HG03064 (cell line): ENCODE results near the gene B4GALT3.
A peak's percentile ranks its signal among the peaks of the same experiment; 100 is the strongest.
"Not testable (repeated sequence)": the region's sequence is repeated elsewhere in the genome, so short reads cannot be mapped to it uniquely, and the experiment has no call there.

Source experiments
- ATAC-seq: cut with Tn5 transposase; IDR thresholded peaks from one replicate; pipeline ENCODE4 v1.9.1; 2021; ENCODE audit warnings: low read depth; ENCODE audit not compliant: unreplicated experiment

Gene B4GALT3

GRCh38 chr1:161177112-161177935 lies at the start of gene B4GALT3:
Gene B4GALT3 (minus strand): TSS chr1:161177507. CDS start chr1:161176060, 1,447 bp downstream.
- peak; percentile 67 for ATAC-seq

- no peak for ATAC-seq
Observed at GRCh38 chr1:161226759-161227158, 49.5 kb upstream of the B4GALT3 start.

DNA sequence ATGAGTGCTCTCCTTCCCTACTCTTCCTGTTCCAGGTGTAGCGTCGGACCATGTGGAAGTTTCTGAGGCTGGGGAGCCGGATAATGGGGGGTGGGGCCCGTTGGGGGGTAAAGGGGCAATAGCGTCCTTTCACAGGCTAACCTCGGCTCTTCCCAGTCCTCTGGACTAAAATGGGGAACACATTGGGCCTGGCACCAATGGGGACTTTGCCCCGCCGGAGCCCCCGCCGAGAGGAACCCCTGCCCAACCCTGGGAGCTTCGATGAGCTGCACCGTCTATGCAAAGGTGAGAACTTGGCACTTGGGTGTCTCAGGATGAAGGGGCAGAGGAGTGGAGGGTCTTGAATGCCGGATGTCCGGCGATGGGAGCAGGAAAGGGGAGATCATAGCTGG lies 49.0 kb upstream of the B4GALT3 start:
- no peak for ATAC-seq

- ATAC-seq = peak; percentile 92
Observed at GRCh38 chr1:161225534-161226319, 48.4 kb upstream of the B4GALT3 start, which contains the start of gene TOMM40L. Gene TOMM40L (plus strand): TSS chr1:161226060. CDS start chr1:161226490, 430 bp downstream.

DNA sequence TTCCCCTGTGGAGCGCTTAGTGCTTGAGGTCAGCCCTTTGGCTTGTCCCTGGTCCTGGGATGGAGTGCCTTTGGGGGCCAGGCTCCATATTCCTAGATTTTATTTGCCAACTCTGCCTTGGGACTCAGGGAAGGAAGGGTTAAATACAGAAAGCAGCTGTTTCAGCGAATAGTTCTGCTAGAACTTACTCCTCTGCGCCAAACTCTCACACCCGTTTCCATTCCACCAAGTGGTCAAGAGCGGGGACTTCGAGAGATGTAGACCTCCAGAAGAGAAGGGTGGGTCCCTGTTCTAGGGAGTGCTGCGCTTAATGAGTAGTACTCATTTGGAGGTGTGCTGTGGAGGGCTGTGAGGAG lies 47.8 kb upstream of the B4GALT3 start:
- ATAC-seq = no peak

- ATAC-seq = not testable (repeated sequence)
Observed at GRCh38 chr1:161224695-161225087, 47.4 kb upstream of the B4GALT3 start.

GRCh38 chr1:161223805-161224694 lies 46.7 kb upstream of the B4GALT3 start:
- no peak for ATAC-seq

- no peak for ATAC-seq
Observed at GRCh38 chr1:161222175-161223019, 45.1 kb upstream of the B4GALT3 start.

DNA sequence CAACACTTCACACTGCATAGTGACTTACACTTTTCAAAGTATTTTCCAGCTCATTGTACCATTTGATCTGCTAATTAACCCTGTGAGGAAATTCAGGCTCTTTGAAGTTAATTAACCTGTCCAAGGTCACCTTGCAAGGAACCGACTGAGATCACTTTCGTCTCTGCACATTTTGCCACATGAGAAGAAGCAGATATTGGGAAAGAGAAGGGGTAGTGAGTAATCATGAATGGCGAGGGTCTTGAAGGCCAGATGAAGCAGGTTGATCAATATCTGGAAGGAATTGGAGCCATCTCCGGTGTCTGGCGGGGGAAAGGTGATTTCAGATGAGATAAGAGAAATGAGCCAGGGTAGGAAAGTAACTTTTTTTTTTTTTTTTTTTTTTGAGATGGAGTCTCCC lies 42.7 kb upstream of the B4GALT3 start:
- ATAC-seq = no peak

GRCh38 chr1:161219078-161219892 lies 42.0 kb upstream of the B4GALT3 start:
- ATAC-seq = no peak

- ATAC-seq = no peak
Observed at GRCh38 chr1:161218301-161219077, 41.2 kb upstream of the B4GALT3 start.

DNA sequence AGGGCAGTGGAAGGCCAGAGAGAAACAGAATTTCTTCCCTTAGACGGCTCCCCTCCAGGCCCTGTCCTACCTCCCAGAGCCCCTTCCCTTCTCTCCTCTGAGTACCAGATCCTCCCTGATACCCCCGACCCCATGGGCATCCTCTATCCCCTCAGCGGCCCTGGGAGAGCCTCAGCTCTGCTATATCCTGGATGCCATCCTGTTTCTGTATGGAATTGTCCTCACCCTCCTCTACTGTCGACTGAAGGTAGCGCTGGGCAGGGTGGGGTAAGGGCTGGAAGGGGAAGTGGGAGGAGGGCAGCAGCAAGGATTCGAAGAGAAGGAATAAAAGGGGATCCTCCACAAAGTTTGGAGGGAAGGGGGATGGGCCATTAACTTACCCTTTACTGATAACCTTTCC lies 40.5 kb upstream of the B4GALT3 start:
- no peak for ATAC-seq

DNA sequence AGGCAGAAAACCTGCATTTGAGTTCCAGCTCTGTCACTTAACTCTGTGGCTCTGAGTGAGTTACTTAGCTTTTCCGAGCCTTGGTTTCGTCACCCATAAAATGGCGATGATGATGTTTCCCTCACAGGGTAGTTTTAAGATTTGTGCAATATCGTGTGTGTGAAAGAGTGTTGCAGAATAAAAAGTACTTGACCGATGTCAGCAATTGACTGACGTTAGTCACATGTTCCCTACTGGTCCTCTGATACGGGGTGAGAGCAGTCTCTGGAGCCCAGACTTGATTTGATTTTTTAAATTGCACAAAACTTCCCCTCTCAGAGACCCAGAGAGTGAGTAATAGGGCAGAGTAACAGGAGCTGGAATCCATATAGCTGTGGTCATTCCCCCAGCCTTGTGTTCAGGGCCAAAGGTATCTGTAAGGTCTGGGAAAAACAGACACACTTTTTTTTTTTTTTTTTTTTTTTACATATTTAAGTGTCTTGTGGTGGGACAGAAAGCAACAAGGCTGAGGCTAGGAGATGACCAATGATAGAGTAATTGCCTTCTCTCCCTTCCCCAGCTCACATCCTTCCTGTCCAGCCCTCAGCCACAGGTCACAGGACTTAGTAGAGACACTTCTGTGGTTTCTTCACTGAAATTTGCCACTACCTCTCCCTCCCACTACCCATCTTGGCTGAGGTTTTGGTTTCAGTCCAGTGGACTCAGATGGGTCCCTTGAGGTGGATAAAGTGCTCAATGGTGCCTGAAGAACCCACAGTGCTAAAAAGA lies 39.8 kb upstream of the B4GALT3 start:
- peak; percentile 83 for ATAC-seq

DNA sequence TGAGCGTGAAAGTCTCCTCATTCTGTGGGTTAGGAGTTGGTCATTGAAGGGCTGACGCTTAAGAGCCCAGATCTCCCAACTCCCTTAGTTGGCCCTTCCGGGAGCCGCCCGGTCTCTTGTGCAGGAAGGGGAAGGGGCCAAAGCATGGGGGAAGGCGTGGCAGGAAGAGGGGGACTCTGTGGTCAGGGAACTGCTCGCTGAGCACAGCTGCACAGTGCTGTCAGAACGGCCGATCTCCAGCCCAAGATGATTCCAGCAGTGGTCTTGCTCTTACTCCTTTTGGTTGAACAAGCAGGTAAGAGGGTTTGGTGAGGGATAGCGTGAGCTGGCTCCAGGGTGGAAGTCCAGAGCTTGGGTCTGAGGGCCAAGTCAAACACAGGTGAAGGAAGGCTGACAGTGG lies 37.8 kb upstream of the B4GALT3 start, which contains the start of gene FCER1G:
Gene FCER1G (plus strand): TSS at position 220 of the 400 bp plus-strand sequence. CDS start 27 bp downstream, at position 247.
- ATAC-seq = no peak

- no peak for ATAC-seq
Observed at GRCh38 chr1:161214369-161214768, 37.1 kb upstream of the B4GALT3 start.

- no peak for ATAC-seq
Observed at GRCh38 chr1:161209790-161210409, 32.6 kb upstream of the B4GALT3 start.

GRCh38 chr1:161207173-161207572 lies 29.9 kb upstream of the B4GALT3 start:
- no peak for ATAC-seq
